GM19395 (cell line): ENCODE results near the gene SIGLEC12.

Experiments used
- ATAC-seq: cut with Tn5 transposase; IDR thresholded peaks from one replicate; pipeline ENCODE4 v1.9.1; 2021; ENCODE audit warnings: mild to moderate bottlenecking, moderate library complexity; ENCODE audit not compliant: unreplicated experiment

The SIGLEC12 gene

GRCh38 chr19:51501594-51502263 lies at the start of gene SIGLEC12:
TSS of gene SIGLEC12 (minus strand) at chr19:51501800. CDS start at chr19:51501733, 67 bp downstream.
- ATAC-seq = no peak

- no peak for ATAC-seq
These were observed 49.5 kb upstream of the SIGLEC12 start for GRCh38 chr19:51550848-51551672.

- ATAC-seq = no peak
These were observed 48.1 kb upstream of the SIGLEC12 start for GRCh38 chr19:51549533-51550324.

GRCh38 chr19:51548891-51549305 lies 47.3 kb upstream of the SIGLEC12 start:
- no peak for ATAC-seq

GRCh38 chr19:51548213-51548651 lies 46.6 kb upstream of the SIGLEC12 start:
- ATAC-seq = no peak

- no peak for ATAC-seq
These were observed 46.0 kb upstream of the SIGLEC12 start for GRCh38 chr19:51547397-51548212.

- ATAC-seq = no peak
These were observed 45.2 kb upstream of the SIGLEC12 start for GRCh38 chr19:51546650-51547396.

- no peak for ATAC-seq
These were observed 44.6 kb upstream of the SIGLEC12 start for GRCh38 chr19:51546107-51546649.

GRCh38 chr19:51544038-51544437 lies 42.4 kb upstream of the SIGLEC12 start:
- no peak for ATAC-seq

GRCh38 chr19:51542699-51543098 lies 41.1 kb upstream of the SIGLEC12 start:
- ATAC-seq = no peak

GRCh38 chr19:51541458-51542357 lies 40.1 kb upstream of the SIGLEC12 start:
- ATAC-seq = no peak

- no peak for ATAC-seq
These were observed 38.3 kb upstream of the SIGLEC12 start for GRCh38 chr19:51539821-51540366.

- ATAC-seq = no peak
These were observed 33.9 kb upstream of the SIGLEC12 start for GRCh38 chr19:51535535-51535934.

GRCh38 chr19:51531349-51532315 lies 30.0 kb upstream of the SIGLEC12 start, which contains the start of gene SIGLEC6:
TSS of gene SIGLEC6 (minus strand) at chr19:51531670. CDS start at chr19:51531648, 22 bp downstream.
- ATAC-seq = no peak

- ATAC-seq = no peak
These were observed 29.0 kb upstream of the SIGLEC12 start for GRCh38 chr19:51530616-51531015.

GRCh38 chr19:51529301-51529700 lies 27.7 kb upstream of the SIGLEC12 start:
- no peak for ATAC-seq

- ATAC-seq = no peak
These were observed 24.1 kb upstream of the SIGLEC12 start for GRCh38 chr19:51525651-51526050.
